ENCODE measurements around the gene ANGPTL2.

ANGPTL2 gene

GRCh38 chr9:127058645-127059021, 63.8 kb downstream of the ANGPTL2 start:
- Histone ChIP-seq H3K27ac (no peak overlapping the region), H3K9me3 (replicated peaks in 1 of 11) (no peaks in the 10 kb centered on the region), H3K9ac (no peak overlapping the region)

GRCh38 chr9:127058011-127058644, 64.3 kb downstream of the ANGPTL2 start:
- H3K27me3 ChIP-seq, result no peaks in the 10 kb centered on the region
- TF ChIP-seq Cebpa-rat (IDR thresholded peaks at IDR 0.05), result no peak
- no peak overlapping the region for H3K4me3 ChIP-seq
- no peak overlapping the region for H3K4me2 ChIP-seq
- H3K36me3 ChIP-seq, result peaks cover 0 to 3% (median 0%) of the 10 kb centered on the region in 11 experiments; a peak in 1 of 22 replicates
- H4K20me1 ChIP-seq, result peaks cover 0 to 4% (median 0%) of the 10 kb centered on the region in 11 experiments; a peak in 1 of 22 replicates
- no peak overlapping the region for H3K9ac ChIP-seq
- H3K9me3 ChIP-seq (replicated peaks in 1 of 11), result no peaks in the 10 kb centered on the region
- H3K4me1 ChIP-seq, result peaks cover 10 to 21% (median 13%) of the 10 kb centered on the region in 10 experiments
- H3K27ac ChIP-seq, result no peak overlapping the region

More at GRCh38 chr9:127058645-127059021, 63.8 kb downstream of the ANGPTL2 start:
- no peak for TF ChIP-seq Cebpa-rat (IDR thresholded peaks at IDR 0.05)
- Histone ChIP-seq H3K4me1 (peaks cover 10 to 21% (median 13%) of the 10 kb centered on the region in 10 experiments), H3K36me3 (peaks cover 0 to 3% (median 0%) of the 10 kb centered on the region in 11 experiments; a peak in 1 of 22 replicates), H3K4me2 (peak overlapping the region in 1 of 11 experiments; percentile 66; a peak in 1 of 22 replicates), H4K20me1 (peaks cover 0 to 4% (median 0%) of the 10 kb centered on the region in 11 experiments; a peak in 1 of 22 replicates), H3K4me3 (no peak overlapping the region), H3K27me3 (no peaks in the 10 kb centered on the region)

- TF ChIP-seq Cebpa-rat (IDR thresholded peaks at IDR 0.05), result no peak
- no peak overlapping the region for H3K4me2 ChIP-seq
- H3K9me3 ChIP-seq (replicated peaks in 1 of 11), result no peaks in the 10 kb centered on the region
Measured at GRCh38 chr9:127056446-127056845, 66.0 kb downstream of the ANGPTL2 start.

GRCh38 chr9:127055745-127056402, 66.6 kb downstream of the ANGPTL2 start:
- no peak overlapping the region for H3K4me3 ChIP-seq
- H3K4me2 ChIP-seq, result no peak overlapping the region
- peaks cover 10 to 24% (median 15%) of the 10 kb centered on the region in 10 experiments for H3K4me1 ChIP-seq
- H3K27ac ChIP-seq, result no peak overlapping the region
- no peaks in the 10 kb centered on the region for H3K27me3 ChIP-seq
- TF ChIP-seq Cebpa-rat (IDR thresholded peaks at IDR 0.05), result no peak
- no peak overlapping the region for H3K9ac ChIP-seq
- peaks cover 0 to 3% (median 0%) of the 10 kb centered on the region in 11 experiments; a peak in 1 of 22 replicates for H3K36me3 ChIP-seq
- H4K20me1 ChIP-seq, result peaks cover 0 to 4% (median 0%) of the 10 kb centered on the region in 11 experiments; a peak in 1 of 22 replicates
- no peaks in the 10 kb centered on the region for H3K9me3 ChIP-seq (replicated peaks in 1 of 11)

More at GRCh38 chr9:127056446-127056845, 66.0 kb downstream of the ANGPTL2 start:
- Histone ChIP-seq H3K9ac (no peak overlapping the region), H3K36me3 (peaks cover 0 to 3% (median 0%) of the 10 kb centered on the region in 11 experiments; a peak in 1 of 22 replicates), H3K4me1 (peaks cover 10 to 21% (median 14%) of the 10 kb centered on the region in 10 experiments), H4K20me1 (peaks cover 0 to 4% (median 0%) of the 10 kb centered on the region in 11 experiments; a peak in 1 of 22 replicates), H3K27ac (no peak overlapping the region), H3K27me3 (no peaks in the 10 kb centered on the region), H3K4me3 (no peak overlapping the region)

- Histone ChIP-seq H4K20me1 (no peaks in the 10 kb centered on the region), H3K27ac (no peak overlapping the region), H3K9ac (no peak overlapping the region), H3K4me3 (no peak overlapping the region), H3K36me3 (peaks cover 0 to 3% (median 0%) of the 10 kb centered on the region in 11 experiments; a peak in 1 of 22 replicates), H3K4me2 (no peak overlapping the region), H3K27me3 (no peaks in the 10 kb centered on the region), H3K9me3 (replicated peaks in 1 of 11) (no peaks in the 10 kb centered on the region), H3K4me1 (peaks cover 8 to 28% (median 18%) of the 10 kb centered on the region in 10 experiments)
- no peak for TF ChIP-seq Cebpa-rat (IDR thresholded peaks at IDR 0.05)
Measured at GRCh38 chr9:127053960-127054359, 68.5 kb downstream of the ANGPTL2 start.

- H3K4me3 ChIP-seq, result no peak overlapping the region
- H3K4me2 ChIP-seq, result no peak overlapping the region
- no peaks in the 10 kb centered on the region for H3K27me3 ChIP-seq
- H3K9ac ChIP-seq, result no peak overlapping the region
- H4K20me1 ChIP-seq, result no peaks in the 10 kb centered on the region
- TF ChIP-seq Cebpa-rat (IDR thresholded peaks at IDR 0.05), result no peak
- peaks cover 16 to 35% (median 24%) of the 10 kb centered on the region in 10 experiments for H3K4me1 ChIP-seq
- no peak overlapping the region for H3K27ac ChIP-seq
- peaks cover 0 to 3% (median 0%) of the 10 kb centered on the region in 11 experiments; a peak in 1 of 22 replicates for H3K36me3 ChIP-seq
- no peaks in the 10 kb centered on the region for H3K9me3 ChIP-seq (replicated peaks in 1 of 11)
Measured at GRCh38 chr9:127053057-127053821, 69.2 kb downstream of the ANGPTL2 start.

GRCh38 chr9:127051881-127052595, 70.4 kb downstream of the ANGPTL2 start:
- H3K9me3 ChIP-seq (replicated peaks in 1 of 11), result no peaks in the 10 kb centered on the region
- peaks cover 0 to under 1% (median 0%) of the 10 kb centered on the region in 11 experiments; a peak in 1 of 22 replicates for H3K36me3 ChIP-seq
- no peak overlapping the region; a peak in 1 of 22 replicates for H3K4me2 ChIP-seq
- H3K27ac ChIP-seq, result no peak overlapping the region
- no peaks in the 10 kb centered on the region for H4K20me1 ChIP-seq
- no peaks in the 10 kb centered on the region for H3K27me3 ChIP-seq
- H3K4me3 ChIP-seq, result no peak overlapping the region
- H3K4me1 ChIP-seq, result peaks cover 18 to 40% (median 28%) of the 10 kb centered on the region in 10 experiments
- TF ChIP-seq Cebpa-rat (IDR thresholded peaks at IDR 0.05), result no peak
- no peak overlapping the region for H3K9ac ChIP-seq

GRCh38 chr9:127050591-127051001, 71.8 kb downstream of the ANGPTL2 start:
- H3K4me1 ChIP-seq, result peaks cover 18 to 40% (median 28%) of the 10 kb centered on the region in 10 experiments
- H3K4me2 ChIP-seq, result peak overlapping the region in 5 of 11 experiments; percentile 16 to 85 (median 68); a peak in 7 of 22 replicates
- no peak for TF ChIP-seq Cebpa-rat (IDR thresholded peaks at IDR 0.05)
- no peaks in the 10 kb centered on the region for H4K20me1 ChIP-seq
- H3K9ac ChIP-seq, result no peak overlapping the region
- H3K4me3 ChIP-seq, result no peak overlapping the region
- no peaks in the 10 kb centered on the region for H3K36me3 ChIP-seq
- H3K27me3 ChIP-seq, result no peaks in the 10 kb centered on the region
- no peaks in the 10 kb centered on the region for H3K9me3 ChIP-seq (replicated peaks in 1 of 11)
- H3K27ac ChIP-seq, result peak overlapping the region in 1 of 11 experiments; percentile 64; a peak in 1 of 22 replicates

Data from BLaER1 treated with 17β-estradiol and CSF1 and Interleukin-3, amounts not matched to agents 10 nM and 100 nM (cell line).